HTERT RPE-1 (cell line): ENCODE data around the gene PHLDA2.
"Not testable (repeated sequence)": the region's sequence is repeated elsewhere in the genome, so short reads cannot be mapped to it uniquely, and the experiment has no call there.

Experiments used
- in situ Hi-C: fragments of 300-500 bp; cut with MboI; formaldehyde crosslinking; loops from 4 replicates; pipeline ENCODE4 v1.14.3; 2020; ENCODE audit warnings: low sequenced_read_pairs

Gene PHLDA2

DNA sequence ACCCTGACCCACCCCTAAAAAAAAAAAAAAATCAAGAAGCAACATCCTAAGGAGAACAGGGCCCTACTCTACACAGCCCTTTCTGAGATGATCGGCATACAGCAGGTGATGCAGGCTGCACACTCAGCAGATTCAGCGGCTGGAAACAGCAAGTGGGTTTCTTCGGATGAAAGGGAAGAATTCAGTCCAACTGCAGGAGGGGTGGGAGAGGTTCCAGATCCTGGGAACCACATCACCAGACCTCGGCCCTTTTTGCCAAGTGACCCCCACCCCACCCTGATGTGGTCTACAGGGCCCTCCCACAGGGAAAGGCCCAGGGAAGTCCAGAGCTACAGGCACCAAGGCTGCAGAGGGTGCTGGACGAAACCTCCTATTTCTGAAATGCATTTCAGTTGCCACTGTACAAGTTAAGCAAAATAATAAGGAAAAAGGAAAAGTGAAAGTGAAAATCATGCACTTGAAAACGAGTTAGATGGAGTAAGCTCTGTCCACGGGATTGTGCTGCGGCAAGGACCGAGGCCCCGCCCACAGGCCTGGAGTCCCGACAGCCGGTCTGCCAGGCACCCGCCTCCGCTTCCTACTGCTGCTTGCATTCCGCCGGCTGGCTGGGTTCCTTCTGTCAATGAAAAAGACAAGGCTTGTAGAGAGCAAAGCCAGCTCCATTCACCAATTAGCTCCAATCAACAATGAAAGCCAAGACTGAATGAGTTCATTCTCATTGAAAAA lies 16.0 kb upstream of the PHLDA2 start:
- in situ Hi-C loops: no loop called here

DNA sequence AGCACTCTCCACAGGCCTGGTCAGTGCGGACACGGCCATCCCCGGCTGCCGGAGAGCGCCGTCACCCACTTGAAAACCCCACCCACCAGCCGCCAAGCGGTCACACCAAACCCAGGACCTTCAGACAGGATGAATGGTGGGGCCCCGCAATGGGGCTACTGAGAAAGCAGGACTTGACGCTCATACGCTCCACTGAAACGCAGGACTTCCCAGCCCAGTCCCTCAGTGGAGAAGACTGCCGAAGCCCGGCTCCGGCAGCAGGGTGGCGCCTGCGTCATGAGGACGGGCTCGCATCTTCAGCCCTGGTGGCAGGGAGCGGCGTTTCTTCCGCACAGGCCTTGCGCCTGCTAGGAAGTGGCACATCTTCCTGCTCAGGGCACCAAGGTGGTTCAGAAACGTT lies 15.3 kb upstream of the PHLDA2 start:
- in situ Hi-C loops: no loop called here

DNA sequence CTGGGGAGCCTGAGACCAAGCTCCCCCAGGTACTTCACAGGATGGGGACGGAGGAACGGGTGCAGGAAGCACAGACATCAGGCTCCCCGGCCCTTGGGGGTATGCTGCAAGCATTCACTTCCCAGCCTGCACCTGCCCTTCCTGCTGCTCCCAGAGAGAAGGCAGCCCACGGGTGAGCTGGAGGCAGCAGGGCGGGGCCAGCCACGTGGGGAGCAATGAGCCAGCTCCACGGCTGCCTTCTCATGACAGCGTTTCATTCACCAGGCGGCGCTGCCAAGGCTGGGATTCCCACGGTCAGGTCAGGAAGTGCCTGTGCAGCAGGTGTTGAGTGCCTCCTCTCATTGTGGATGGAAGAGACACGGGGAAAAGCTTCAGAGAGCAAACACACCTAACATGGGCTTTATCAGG lies 14.5 kb upstream of the PHLDA2 start:
- in situ Hi-C loops: no loop called here

DNA sequence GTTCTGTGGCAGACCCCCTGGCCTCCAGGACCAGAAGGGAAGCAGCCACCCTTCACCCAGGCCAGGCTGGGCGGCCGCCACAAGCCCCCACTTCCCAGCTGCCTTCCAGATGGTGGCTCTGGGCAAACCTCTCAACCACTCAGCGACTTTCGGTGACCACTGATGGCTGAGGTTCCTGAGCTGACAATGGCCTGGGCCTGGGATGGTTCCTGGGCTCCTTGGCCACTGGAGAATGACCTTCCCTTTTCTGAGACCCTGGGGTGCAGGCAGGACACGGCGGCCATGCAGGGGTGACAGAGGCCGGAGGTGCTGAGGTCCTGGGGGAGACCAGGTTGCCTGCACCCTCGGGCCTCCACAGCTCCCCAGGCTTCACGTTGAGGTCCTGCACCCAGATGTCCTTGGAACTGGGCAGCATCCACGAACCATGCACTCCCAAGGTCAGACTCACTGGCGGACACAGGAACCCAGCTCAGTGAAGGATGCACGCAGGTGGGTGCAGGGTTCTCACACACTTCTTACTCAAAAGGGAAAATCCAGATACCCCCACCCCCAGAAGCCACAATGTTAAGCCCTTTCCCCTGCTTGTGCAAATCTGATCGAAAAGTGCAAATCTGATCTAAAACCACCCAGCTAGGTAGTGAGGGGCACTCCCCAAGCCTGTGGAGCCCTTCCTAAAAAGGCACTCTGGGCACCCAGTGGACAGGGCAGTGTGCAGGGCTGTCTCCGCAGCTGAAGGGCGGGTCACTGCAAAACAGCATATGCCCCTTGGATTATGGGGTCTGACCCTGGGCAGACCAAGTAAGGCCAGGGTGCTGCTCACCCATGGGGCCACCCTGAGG lies 13.9 kb upstream of the PHLDA2 start:
- in situ Hi-C loops: no loop called here

DNA sequence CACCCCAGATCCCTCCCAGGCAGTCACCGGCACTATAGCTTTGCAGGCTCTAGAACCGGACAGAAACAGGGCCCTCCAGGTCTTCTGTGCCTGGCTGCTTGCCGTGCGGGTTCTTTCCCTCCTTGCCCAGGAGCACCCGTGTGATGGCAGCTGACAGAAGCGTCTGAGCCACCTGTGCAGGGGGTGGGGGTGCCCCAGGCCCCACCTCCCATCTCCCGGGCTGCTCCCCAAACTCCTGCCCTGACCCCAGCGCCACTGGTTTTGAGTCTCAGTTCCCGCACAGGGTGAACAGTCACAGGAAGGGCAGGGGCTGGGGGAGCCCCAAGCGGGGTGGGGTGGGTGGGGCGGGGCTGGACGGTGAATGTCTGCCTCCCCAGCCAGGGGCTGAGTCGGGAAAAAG lies 13.2 kb upstream of the PHLDA2 start:
- in situ Hi-C loops: no loop called here

DNA sequence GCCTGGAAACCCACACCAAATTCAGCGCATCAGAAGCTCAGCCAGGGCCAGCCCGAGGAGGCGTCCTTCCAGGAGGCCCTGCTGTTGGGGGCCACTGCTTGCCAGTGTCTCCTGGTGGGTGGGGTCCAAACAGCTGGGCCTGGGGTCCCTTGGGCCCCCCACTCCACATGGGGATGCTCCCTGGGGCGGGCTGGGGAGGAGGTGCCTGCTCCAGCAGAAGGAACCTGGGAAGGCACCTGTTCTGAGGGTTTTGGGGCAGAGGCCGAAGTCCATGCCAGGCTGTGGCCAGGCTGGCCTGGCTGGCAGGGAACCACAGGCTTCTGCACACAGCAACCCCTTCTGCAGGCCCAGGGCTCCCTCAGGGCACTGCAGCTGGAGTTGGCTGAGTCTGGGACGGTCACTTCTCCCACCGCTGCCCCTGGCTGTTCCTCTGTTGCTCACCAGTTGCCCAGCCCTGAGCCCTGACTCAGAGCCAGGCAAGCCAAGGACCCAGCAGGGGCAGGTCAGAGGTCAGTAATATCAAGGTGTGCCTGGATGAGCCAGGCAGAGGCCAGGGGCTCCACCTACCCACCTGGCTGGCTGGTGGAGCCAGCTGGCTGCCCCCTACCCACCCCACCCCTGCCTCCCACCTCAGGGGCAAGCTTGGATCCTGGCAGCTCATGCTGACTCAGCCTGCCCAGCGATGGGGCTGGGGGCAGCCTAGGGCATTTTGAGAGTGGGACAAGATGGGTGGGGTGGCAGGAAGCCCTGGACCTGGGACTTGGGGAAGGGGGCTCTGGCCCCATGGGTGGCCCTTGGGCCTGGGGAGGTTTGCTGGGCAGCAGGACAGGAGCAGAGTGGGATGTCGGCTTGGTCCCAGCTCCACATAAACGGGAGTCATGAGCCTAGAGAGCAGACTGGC lies 12.0 kb upstream of the PHLDA2 start:
- in situ Hi-C loops: no loop called here

DNA sequence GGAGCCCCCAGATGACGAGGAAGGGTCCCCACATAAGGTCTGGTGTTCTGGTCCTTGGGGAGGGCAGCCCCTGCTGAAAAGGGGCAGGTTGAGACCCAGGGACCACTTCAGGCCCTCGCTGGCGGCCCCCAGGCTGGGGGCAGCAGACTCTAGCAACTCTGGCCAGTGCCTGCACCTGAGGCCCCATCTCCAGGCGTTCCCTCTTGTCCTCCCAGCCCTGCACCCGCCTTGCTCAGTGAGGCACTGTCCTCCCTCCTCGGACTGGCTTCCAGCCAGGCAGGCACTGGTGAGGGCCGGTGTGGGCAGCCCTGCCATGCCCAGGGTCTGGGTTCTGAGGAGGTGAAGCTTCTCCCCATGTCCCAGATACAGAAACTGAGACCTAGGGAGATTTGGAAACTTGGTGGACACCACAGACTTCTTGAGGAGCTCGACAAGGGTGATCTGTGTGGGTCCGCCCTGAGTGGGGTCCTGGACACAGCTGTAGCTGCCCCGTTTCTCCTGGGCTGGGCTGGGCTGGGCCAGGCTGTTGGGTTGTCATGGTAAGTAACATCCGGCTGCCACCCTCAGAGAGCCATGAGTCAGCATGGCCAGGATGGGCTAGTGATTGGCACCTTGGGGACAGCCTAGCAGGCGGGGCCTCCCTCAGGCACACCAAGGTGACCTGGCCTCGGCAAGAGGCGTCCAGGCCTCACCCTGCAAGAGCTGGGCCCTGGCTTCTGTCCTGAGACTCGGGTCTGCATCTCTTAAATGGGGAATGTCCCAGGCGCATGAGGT lies 11.1 kb upstream of the PHLDA2 start:
- in situ Hi-C loops: no loop called here

DNA sequence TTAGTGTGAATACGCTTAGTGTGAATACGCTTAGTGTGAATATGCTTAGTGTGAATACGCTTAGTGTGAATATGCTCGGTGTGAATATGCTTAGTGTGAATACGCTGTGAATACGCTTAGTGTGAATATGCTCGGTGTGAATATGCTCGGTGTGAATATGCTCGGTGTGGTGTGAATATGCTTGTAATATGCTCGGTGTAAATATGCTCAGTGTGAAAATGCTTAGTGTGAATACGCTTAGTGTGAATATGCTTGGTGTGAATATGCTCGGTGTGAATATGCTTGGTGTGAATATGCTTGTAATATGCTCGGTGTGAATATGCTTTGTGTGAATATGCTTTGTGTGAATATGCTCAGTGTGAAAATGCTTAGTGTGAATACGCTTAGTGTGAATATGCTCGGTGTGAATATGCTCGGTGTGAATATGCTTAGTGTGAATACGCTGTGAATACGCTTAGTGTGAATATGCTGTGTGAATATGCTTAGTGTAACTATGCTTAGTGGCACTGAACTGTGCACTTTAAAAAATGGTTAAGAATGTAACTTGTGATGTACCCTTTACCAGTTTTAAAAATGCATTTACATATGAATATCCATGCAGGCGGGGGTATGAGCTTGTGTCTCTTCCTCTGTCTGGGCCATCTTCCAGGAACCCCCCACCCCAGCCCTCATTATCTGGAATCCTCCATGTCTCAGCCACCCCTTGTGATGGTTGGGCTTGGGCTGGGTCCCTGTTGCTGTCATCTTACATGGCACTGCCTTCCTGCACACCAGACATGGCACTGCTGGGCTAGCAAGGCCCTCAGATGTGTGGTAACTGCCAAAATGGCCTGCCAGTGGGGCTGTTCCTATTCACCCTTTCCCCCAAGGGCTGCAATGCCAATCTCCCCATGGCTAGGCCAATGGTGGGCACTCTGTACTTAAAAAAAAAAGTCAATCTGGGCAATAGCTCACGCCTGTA lies 9.5 kb upstream of the PHLDA2 start:
- in situ Hi-C loops: not testable (repeated sequence)

DNA sequence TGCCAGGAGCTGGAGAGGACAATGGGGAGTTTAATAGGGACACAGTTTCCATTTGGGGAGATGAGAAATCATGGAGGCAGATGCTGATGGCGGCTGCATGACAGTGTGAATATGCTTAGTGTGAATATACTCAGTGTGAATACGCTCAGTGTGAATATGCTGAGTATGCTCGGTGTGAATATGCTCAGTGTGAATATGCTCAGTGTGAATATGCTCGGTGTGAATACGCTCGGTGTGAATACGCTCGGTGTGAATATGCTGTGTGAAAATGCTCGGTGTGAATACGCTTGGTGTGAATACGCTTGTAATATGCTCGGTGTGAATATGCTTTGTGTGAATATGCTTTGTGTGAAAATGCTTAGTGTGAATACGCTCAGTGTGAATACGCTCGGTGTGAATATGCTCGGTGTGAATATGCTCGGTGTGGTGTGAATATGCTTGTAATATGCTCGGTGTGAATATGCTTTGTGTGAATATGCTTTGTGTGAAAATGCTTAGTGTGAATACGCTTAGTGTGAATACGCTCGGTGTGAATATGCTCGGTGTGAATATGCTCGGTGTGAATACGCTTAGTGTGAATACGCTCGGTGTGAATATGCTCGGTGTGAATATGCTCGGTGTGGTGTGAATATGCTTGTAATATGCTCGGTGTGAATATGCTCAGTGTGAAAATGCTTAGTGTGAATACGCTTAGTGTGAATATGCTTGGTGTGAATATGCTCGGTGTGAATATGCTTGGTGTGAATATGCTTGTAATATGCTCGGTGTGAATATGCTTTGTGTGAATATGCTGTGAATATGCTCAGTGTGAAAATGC lies 8.6 kb upstream of the PHLDA2 start:
- in situ Hi-C loops: not testable (repeated sequence)

DNA sequence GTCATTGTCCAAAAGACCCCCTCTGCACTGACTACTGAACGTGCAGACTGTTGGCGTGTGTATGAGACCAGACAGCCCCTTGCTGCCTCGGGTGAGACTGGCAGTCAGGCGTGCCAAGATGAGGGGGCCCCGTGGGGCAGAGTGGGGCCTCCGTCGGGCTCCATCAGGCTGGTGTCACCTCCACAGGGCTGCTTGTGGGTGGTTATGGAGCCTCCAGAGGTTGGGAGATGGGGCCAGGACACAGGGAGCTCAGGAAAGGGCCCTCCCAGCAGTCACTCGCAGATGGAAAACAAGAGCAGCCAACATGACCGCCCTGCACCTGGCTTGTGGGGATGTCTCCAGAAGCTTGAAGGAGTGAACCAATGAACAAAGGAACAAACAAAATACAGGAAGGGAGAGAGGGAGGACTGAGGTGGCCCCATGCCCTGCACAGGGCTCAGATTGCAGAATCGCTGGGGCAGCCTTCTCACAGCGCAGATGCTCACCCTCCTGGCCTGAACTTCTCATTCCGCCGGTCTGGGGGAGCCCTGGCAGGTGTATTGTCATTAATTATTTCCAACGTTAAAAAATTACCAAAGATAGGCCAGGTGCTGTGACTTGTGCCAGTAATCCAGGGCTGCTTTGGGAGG lies 5.5 kb upstream of the PHLDA2 start:
- in situ Hi-C loops: no loop called here

DNA sequence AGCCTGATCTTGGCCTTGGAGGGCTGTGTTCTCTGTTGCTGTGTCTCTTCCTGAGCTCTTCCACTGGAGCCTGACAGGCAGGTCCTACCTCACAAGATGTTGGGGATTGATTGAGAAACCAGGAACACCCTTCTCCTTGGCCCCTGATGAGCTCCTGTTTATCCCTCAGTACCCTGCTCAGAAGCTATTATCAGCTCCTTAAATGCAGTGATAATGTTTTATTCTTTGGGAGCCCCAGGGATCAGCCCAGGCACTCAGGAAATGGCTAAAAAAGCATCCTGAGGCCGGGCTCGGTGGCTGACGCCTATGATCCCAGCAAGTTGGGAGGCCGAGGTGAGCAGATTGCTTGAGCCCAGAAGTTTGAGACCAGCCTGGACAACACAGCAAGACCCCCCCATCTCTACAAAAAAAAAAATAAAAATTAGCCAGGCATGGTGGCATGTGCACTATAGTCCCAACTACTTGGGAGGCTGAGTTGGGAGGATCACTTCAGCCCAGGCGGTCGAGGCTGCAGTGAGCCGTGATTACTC lies 4.9 kb upstream of the PHLDA2 start:
- in situ Hi-C loops: no loop called here

DNA sequence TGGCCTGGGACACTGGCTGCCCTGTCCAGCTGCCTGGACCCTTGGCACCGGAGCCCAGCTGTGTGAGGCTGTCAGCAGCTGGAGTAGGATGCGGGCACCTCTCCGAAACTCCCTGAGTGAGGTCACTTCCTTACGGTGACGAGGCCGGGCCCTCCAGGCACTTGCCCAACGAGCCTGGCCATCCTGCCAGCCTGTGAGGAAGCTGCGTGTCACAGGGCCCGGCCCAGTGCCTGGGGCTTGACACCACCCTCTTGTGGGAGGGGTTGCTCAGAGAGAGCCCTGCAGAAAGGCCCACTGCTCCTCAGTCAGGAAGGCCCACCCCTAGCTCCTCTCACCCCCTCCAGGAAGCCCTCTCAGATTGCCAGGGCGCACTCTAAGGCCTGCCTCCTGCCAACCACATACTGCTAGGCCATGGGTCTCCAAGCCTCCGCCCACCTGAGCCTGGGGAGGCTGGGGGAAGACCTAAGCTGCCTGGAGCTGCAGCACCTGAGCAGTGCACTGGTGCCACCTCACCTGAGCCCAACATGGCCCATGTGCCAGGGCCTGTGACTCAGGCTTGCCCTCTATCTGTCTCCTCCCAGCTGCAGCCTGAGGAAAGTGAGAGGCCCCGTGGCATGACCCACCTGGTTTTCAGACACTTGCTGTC lies 4.3 kb upstream of the PHLDA2 start:
- in situ Hi-C loops: no loop called here

DNA sequence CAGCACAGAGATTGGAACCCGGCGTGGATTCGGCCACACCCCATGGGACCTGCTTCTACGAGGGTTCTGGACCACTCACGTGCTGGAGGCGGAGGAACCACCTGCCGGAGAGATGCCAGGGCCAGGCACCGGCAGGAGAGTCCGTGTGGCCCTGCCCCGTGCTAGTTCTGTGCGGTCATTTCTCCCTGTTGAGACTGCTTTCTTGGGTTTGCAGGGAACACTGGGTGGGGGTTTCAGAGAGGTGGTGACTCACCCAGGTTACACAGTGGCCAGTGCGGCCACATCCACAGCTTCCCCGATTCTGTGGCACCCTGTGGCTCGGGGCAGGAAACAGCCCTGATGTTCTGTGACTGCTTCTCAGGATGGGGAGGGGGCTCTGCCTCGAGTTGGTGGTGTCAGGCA lies 3.6 kb upstream of the PHLDA2 start:
- in situ Hi-C loops: no loop called here

DNA sequence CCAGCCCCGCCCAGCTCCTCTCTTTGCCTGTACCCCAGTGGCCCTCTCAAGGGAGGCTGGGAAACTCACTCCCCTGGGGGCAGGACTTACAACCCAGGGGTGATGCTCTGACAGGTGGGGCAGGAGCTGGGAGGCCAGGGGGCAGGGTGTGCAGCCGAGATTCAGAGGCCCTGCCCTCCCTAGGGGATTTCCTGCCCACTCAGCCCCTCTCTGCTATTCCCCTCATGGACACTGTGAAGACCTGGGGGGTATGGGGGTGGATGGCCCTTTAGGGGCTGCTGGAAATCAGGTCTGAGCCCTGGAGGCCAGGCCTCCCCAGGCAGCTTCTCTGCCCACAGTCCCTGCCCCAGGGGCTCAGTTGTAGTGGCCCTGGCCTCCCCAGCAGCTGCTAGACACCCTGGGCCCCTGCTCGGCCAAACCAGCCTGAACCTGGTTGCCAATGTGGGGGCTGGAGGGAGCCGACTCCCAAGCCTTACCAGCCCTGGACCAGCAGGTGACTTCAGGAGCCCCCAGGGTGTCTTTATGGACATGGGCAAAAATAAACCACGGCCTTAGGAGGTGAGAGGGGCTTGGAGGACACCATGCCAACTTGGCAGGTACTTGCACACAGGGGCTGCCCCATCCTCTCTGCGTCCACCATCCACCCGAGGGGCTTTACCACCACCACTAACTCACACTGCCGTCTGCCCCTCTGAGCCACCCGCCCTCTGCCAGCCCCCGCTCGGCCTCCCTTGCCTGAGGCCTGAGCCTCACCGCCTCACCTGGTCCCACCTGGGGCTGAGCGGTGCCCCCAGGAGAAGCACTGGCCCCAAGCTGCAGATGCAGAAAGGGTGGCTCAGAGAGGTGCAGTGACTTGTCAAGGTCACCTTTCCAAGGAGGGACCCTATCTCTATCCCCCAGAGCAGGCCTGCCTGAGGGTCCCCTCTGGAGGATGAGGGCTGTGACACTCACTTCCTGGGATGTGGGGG lies 2.8 kb upstream of the PHLDA2 start:
- in situ Hi-C loops: no loop called here

DNA sequence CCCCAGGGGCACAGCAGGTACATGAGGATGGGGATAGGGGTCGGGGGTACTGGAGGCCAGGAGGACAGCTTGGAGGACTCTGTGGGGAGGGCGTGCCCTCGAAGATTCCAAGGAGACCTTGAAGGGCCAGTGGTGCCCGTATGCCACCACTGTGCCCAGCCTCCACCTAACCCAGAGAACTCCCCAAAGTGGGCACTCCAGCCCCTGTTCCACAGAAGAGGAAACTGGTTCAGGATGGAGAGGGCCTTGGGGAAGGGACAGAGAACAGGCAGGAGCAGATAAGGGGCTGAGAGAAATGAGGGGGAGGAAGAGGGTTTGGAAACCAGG lies 2.2 kb upstream of the PHLDA2 start:
- in situ Hi-C loops: no loop called here

DNA sequence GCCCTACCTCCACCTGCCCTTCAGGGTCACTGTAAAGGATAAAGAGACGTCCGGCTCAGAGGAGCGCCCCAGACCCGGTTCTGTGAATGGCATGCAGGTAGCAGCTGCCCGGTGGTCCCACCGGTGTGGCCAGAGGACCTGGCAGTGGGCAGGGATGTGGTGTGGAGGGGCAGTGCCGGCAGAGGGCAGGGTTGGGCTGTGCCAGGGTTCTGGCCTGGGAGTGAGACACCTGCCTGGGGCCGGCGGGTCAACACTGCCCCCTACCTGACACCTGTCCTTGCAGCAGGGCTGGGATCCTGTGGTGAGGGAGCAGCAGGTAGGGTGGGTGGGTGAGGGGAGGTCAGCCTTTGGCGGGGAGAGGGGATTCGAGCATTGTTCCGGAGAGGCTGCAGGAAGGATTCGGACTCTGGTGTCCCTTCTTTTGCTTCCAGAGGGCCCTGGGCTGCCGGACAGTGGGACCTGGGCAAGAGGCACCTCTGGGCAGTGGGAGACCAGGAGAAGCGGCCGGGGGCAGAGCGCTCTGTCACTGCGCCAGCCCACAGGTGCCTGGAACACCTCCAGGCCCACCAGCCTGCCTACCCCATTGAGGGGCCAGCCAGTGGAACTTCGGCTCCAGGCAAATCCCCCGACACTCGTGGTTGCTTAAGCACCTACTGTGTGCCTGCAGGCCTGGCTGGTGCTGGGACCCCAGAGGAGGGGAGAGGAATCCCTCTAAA lies 1.6 kb upstream of the PHLDA2 start:
- in situ Hi-C loops: no loop called here
